SU-DHL-6 (cell line): ENCODE measurements around the gene BCL2L14.

Experiments used
- H2AFZ ChIP-seq: fragments of 200-600 bp; sonication (generic); 2 replicates; pipeline ENCODE4 v1.6.1; 2014; ENCODE audit warnings: low read depth, mild to moderate bottlenecking, moderate library complexity, mixed read lengths, antibody characterized with exemption, low read length; ENCODE audit not compliant: severe bottlenecking
- H3F3A ChIP-seq: fragments of 200-600 bp; shearing (Covaris generic); 2 replicates; pipeline ENCODE4 v1.6.0; 2016; ENCODE audit warnings: antibody characterized with exemption, mild to moderate bottlenecking; ENCODE audit not compliant: insufficient read depth
- H3K27ac ChIP-seq: fragments of 200-600 bp; sonication (generic); 2 replicates; pipeline ENCODE4 v1.5.1; 2016; ENCODE audit warnings: low read depth, mild to moderate bottlenecking, low read length, moderate library complexity, mixed read lengths
- H3K27me3 ChIP-seq: fragments of 200-600 bp; sonication (generic), shearing (Covaris generic); 2 replicates; pipeline ENCODE4 v1.6.0; 2014; ENCODE audit warnings: mild to moderate bottlenecking, low read length
- H3K36me3 ChIP-seq: fragments of 200-600 bp; sonication (generic); 2 replicates; pipeline ENCODE4 v1.6.1; 2014; ENCODE audit warnings: mild to moderate bottlenecking, low read length, mixed read lengths
- H3K4me2 ChIP-seq: fragments of 300-600, 200-600 bp; shearing (Covaris generic), sonication (generic); 2 replicates; pipeline ENCODE4 v1.6.0; 2014; ENCODE audit warnings: low read length, low read depth, mild to moderate bottlenecking; ENCODE audit not compliant: poor library complexity, severe bottlenecking
- H3K4me3 ChIP-seq: fragments of 200-600 bp; sonication (generic); 2 replicates; pipeline ENCODE4 v1.5.1; 2014; ENCODE audit warnings: antibody characterized with exemption, low read length, mild to moderate bottlenecking, mixed read lengths; ENCODE audit not compliant: insufficient read depth, poor library complexity, severe bottlenecking
- H3K79me2 ChIP-seq: fragments of 200-600 bp; sonication (generic); 2 replicates; pipeline ENCODE4 v1.6.1; 2014; ENCODE audit warnings: mild to moderate bottlenecking, low read length, moderate library complexity; ENCODE audit not compliant: insufficient read depth
- H3K9ac ChIP-seq: fragments of 200-600 bp; sonication (generic); 2 replicates; pipeline ENCODE4 v1.7.0; 2014; ENCODE audit warnings: mild to moderate bottlenecking, low read length
- H3K9me2 ChIP-seq: fragments of 200-600 bp; sonication (generic); replicated peaks from 2 replicates; pipeline ENCODE4 v1.6.1; 2014; ENCODE audit warnings: low read length; ENCODE audit not compliant: insufficient read depth
- H3K9me3 ChIP-seq: fragments of 200-600 bp; sonication (generic); 2 replicates; pipeline ENCODE4 v1.6.1; 2014; ENCODE audit warnings: low read length, mixed read lengths; ENCODE audit not compliant: insufficient read depth
- H4K20me1 ChIP-seq: fragments of 200-600 bp; sonication (generic); 2 replicates; pipeline ENCODE4 v1.6.1; 2014; ENCODE audit warnings: low read depth, mild to moderate bottlenecking, antibody characterized with exemption, low read length, moderate library complexity, mixed read lengths
- EZH2phosphoT487 ChIP-seq: fragments of 200-600 bp; sonication (generic), shearing (Covaris generic); conservative IDR thresholded peaks from 2 replicates; pipeline ENCODE4 v1.6.1; 2018; ENCODE audit warnings: mild to moderate bottlenecking, antibody characterized with exemption, low read length, moderate library complexity, mixed read lengths
- TF ChIP-seq, protein P1 (sequence below): fragments of 200-600 bp; sonication (generic); IDR thresholded peaks from one replicate; pipeline ENCODE4 v1.5.1; 2017; ENCODE audit warnings: antibody characterized with exemption, mild to moderate bottlenecking, low read length, moderate library complexity; ENCODE audit not compliant: insufficient read depth, poor library complexity, severe bottlenecking

The BCL2L14 gene

DNA sequence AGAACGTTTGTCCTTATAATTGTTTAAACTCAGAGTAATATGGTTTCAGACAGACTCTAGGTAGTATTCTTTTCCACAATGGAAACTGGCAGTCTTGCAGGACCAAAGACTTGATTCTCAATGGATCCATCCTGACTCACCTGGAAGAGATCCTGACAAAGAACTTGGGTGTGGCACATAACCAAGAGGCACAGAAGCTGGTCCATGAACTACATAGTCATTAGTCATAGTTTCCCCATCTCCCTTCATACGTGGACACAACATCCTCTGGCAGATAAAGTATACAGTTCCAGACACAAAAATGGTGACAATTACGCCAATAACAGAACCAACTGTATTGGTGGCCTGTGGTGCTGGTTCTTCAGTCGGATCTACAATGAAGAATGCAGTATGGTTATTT lies 55.8 kb downstream of the BCL2L14 start:
- no peaks in the 10 kb centered on the region for H3K9me2 ChIP-seq
- H2AFZ ChIP-seq = no peak overlapping the region
- H3K27me3 ChIP-seq = no peaks in the 10 kb centered on the region
- H3K36me3 ChIP-seq = no peaks in the 10 kb centered on the region
- H3K4me2 ChIP-seq = no peak overlapping the region
- no peaks in the 10 kb centered on the region for H4K20me1 ChIP-seq
- no peak overlapping the region for H3K9ac ChIP-seq
- no peak overlapping the region for H3K4me3 ChIP-seq
- no peaks in the 10 kb centered on the region for H3K79me2 ChIP-seq
- no peak overlapping the region for H3K27ac ChIP-seq
- H3F3A ChIP-seq = no peaks in the 10 kb centered on the region
- H3K9me3 ChIP-seq = no peaks in the 10 kb centered on the region
- TF ChIP-seq EZH2phosphoT487 = no peak
- TF ChIP-seq, protein P1, sequence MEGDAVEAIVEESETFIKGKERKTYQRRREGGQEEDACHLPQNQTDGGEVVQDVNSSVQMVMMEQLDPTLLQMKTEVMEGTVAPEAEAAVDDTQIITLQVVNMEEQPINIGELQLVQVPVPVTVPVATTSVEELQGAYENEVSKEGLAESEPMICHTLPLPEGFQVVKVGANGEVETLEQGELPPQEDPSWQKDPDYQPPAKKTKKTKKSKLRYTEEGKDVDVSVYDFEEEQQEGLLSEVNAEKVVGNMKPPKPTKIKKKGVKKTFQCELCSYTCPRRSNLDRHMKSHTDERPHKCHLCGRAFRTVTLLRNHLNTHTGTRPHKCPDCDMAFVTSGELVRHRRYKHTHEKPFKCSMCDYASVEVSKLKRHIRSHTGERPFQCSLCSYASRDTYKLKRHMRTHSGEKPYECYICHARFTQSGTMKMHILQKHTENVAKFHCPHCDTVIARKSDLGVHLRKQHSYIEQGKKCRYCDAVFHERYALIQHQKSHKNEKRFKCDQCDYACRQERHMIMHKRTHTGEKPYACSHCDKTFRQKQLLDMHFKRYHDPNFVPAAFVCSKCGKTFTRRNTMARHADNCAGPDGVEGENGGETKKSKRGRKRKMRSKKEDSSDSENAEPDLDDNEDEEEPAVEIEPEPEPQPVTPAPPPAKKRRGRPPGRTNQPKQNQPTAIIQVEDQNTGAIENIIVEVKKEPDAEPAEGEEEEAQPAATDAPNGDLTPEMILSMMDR = no peak

GRCh38 chr12:12127304-12127703 lies 56.6 kb downstream of the BCL2L14 start:
- Histone ChIP-seq H3K4me3 (no peak overlapping the region), H3K9me3 (no peaks in the 10 kb centered on the region), H3K9me2 (no peaks in the 10 kb centered on the region), H2AFZ (no peak overlapping the region), H3K4me2 (no peak overlapping the region), H3K9ac (no peak overlapping the region), H3F3A (no peaks in the 10 kb centered on the region), H3K27ac (no peak overlapping the region), H4K20me1 (no peaks in the 10 kb centered on the region), H3K27me3 (no peaks in the 10 kb centered on the region), H3K36me3 (no peaks in the 10 kb centered on the region), H3K79me2 (no peaks in the 10 kb centered on the region)
- no peak for TF ChIP-seq EZH2phosphoT487
- TF ChIP-seq, protein P1 = no peak

DNA sequence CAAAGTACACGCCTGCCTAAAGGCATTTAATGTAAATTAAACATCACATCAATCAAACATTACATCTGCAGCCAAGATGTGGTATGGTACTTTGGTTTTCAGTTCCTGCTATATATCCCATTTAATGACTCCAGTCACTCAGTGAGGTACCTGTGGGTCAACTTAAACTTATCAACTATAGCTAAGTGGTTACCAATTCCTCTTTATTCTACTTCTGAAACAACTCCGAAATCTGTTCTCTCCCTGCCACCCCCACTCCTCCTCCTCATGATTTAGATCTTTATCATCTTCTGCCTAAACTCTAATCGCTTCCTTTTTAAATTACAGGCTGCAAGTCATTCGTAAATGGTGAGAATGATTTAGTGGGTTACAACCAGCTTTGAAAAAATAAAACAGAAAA lies 57.9 kb downstream of the BCL2L14 start:
- H3K4me2 ChIP-seq = no peak overlapping the region
- TF ChIP-seq EZH2phosphoT487 = no peak
- TF ChIP-seq, protein P1 = no peak

More for the DNA sequence above, 57.9 kb downstream of the BCL2L14 start:
- H3K79me2 ChIP-seq = no peaks in the 10 kb centered on the region
- no peaks in the 10 kb centered on the region for H3K27me3 ChIP-seq
- H3K9ac ChIP-seq = no peak overlapping the region
- no peaks in the 10 kb centered on the region for H3K9me2 ChIP-seq
- no peak overlapping the region for H2AFZ ChIP-seq
- no peaks in the 10 kb centered on the region for H3K36me3 ChIP-seq
- no peak overlapping the region for H3K4me3 ChIP-seq
- no peaks in the 10 kb centered on the region for H4K20me1 ChIP-seq
- no peaks in the 10 kb centered on the region for H3K9me3 ChIP-seq
- no peaks in the 10 kb centered on the region for H3F3A ChIP-seq
- no peak overlapping the region for H3K27ac ChIP-seq
